ENCODE data around the gene STXBP6. TPM values are rescaled to one million over a fixed set of nuclear protein-coding genes. Genes with fewer than 3 reads are reported as not detected.
"Not testable (repeated sequence)": the region's sequence is repeated elsewhere in the genome, so short reads cannot be mapped to it uniquely, and the experiment has no call there.

Gene STXBP6
- total RNA-seq, 1 donor from 2014 or later = 17.7 TPM

GRCh38 chr14:24814944-24815343 is 235.0 kb downstream of the STXBP6 start:
- Histone ChIP-seq H3K4me1 (ENCODE audit: control insufficient read depth in 3 of 3, insufficient read depth in 3 of 3, low read length in 3 of 3) (peaks cover 0 to 7% (median 4%) of the 10 kb centered on the region in 3 donors), H3K27ac (ENCODE audit: low read depth, low read length) (no peak overlapping the region), H3K9ac (ENCODE audit: low read depth in 1 of 3, low read length in 3 of 3) (no peak overlapping the region), H3K36me3 (ENCODE audit: control insufficient read depth in 3 of 3, insufficient read depth in 3 of 3, low read length in 3 of 3) (no peaks in the 10 kb centered on the region), H3K4me3 (ENCODE audit: low read length in 3 of 3) (no peak overlapping the region), H3K9me3 (ENCODE audit: control insufficient read depth in 3 of 3, low read length in 3 of 3) (no peaks in the 10 kb centered on the region), H3K27me3 (ENCODE audit: control insufficient read depth in 3 of 3, insufficient read depth in 3 of 3, low read length in 3 of 3) (no peaks in the 10 kb centered on the region)

GRCh38 chr14:24814346-24814745 is 235.6 kb downstream of the STXBP6 start:
- Histone ChIP-seq H3K27ac (ENCODE audit: low read depth, low read length) (no peak overlapping the region), H3K9me3 (ENCODE audit: control insufficient read depth in 3 of 3, low read length in 3 of 3) (no peaks in the 10 kb centered on the region), H3K36me3 (ENCODE audit: control insufficient read depth in 3 of 3, insufficient read depth in 3 of 3, low read length in 3 of 3) (no peaks in the 10 kb centered on the region), H3K4me3 (ENCODE audit: low read length in 3 of 3) (no peak overlapping the region), H3K4me1 (ENCODE audit: control insufficient read depth in 3 of 3, insufficient read depth in 3 of 3, low read length in 3 of 3) (peaks cover 0 to 7% (median 4%) of the 10 kb centered on the region in 3 donors), H3K27me3 (ENCODE audit: control insufficient read depth in 3 of 3, insufficient read depth in 3 of 3, low read length in 3 of 3) (no peaks in the 10 kb centered on the region), H3K9ac (ENCODE audit: low read depth in 1 of 3, low read length in 3 of 3) (no peak overlapping the region)

- Histone ChIP-seq H3K4me1 (ENCODE audit: control insufficient read depth in 3 of 3, insufficient read depth in 3 of 3, low read length in 3 of 3) (peaks cover 0 to 7% (median 4%) of the 10 kb centered on the region in 3 donors), H3K27ac (ENCODE audit: low read depth, low read length) (no peak overlapping the region), H3K9me3 (ENCODE audit: control insufficient read depth in 3 of 3, low read length in 3 of 3) (no peaks in the 10 kb centered on the region), H3K9ac (ENCODE audit: low read depth in 1 of 3, low read length in 3 of 3) (no peak overlapping the region), H3K4me3 (ENCODE audit: low read length in 3 of 3) (no peak overlapping the region), H3K36me3 (ENCODE audit: control insufficient read depth in 3 of 3, insufficient read depth in 3 of 3, low read length in 3 of 3) (no peaks in the 10 kb centered on the region), H3K27me3 (ENCODE audit: control insufficient read depth in 3 of 3, insufficient read depth in 3 of 3, low read length in 3 of 3) (no peaks in the 10 kb centered on the region)
Measured at GRCh38 chr14:24813819-24814259, 236.1 kb downstream of the STXBP6 start.

GRCh38 chr14:24813089-24813815 is 236.7 kb downstream of the STXBP6 start:
- H3K4me1 ChIP-seq (ENCODE audit: control insufficient read depth in 3 of 3, insufficient read depth in 3 of 3, low read length in 3 of 3) = peaks cover 0 to 7% (median 4%) of the 10 kb centered on the region in 3 donors
- no peak overlapping the region for H3K4me3 ChIP-seq (ENCODE audit: low read length in 3 of 3)
- H3K27me3 ChIP-seq (ENCODE audit: control insufficient read depth in 3 of 3, insufficient read depth in 3 of 3, low read length in 3 of 3) = no peaks in the 10 kb centered on the region
- no peak overlapping the region for H3K27ac ChIP-seq (ENCODE audit: low read depth, low read length)
- H3K36me3 ChIP-seq (ENCODE audit: control insufficient read depth in 3 of 3, insufficient read depth in 3 of 3, low read length in 3 of 3) = no peaks in the 10 kb centered on the region
- no peaks in the 10 kb centered on the region for H3K9me3 ChIP-seq (ENCODE audit: control insufficient read depth in 3 of 3, low read length in 3 of 3)
- H3K9ac ChIP-seq (ENCODE audit: low read depth in 1 of 3, low read length in 3 of 3) = no peak overlapping the region

- H3K27ac ChIP-seq (ENCODE audit: low read depth, low read length) = no peak overlapping the region
- no peak overlapping the region for H3K9ac ChIP-seq (ENCODE audit: low read depth in 1 of 3, low read length in 3 of 3)
- H3K36me3 ChIP-seq (ENCODE audit: control insufficient read depth in 3 of 3, insufficient read depth in 3 of 3, low read length in 3 of 3) = no peaks in the 10 kb centered on the region
- H3K9me3 ChIP-seq (ENCODE audit: control insufficient read depth in 3 of 3, low read length in 3 of 3) = no peaks in the 10 kb centered on the region
- H3K27me3 ChIP-seq (ENCODE audit: control insufficient read depth in 3 of 3, insufficient read depth in 3 of 3, low read length in 3 of 3) = no peaks in the 10 kb centered on the region
- H3K4me3 ChIP-seq (ENCODE audit: low read length in 3 of 3) = no peak overlapping the region
- peaks cover 0 to 2% (median 0%) of the 10 kb centered on the region in 3 donors for H3K4me1 ChIP-seq (ENCODE audit: control insufficient read depth in 3 of 3, insufficient read depth in 3 of 3, low read length in 3 of 3)
Measured at GRCh38 chr14:24809135-24809534, 240.8 kb downstream of the STXBP6 start.

GRCh38 chr14:24808412-24808811 is 241.5 kb downstream of the STXBP6 start:
- no peak overlapping the region for H3K9ac ChIP-seq (ENCODE audit: low read depth in 1 of 3, low read length in 3 of 3)
- no peaks in the 10 kb centered on the region for H3K36me3 ChIP-seq (ENCODE audit: control insufficient read depth in 3 of 3, insufficient read depth in 3 of 3, low read length in 3 of 3)
- no peak overlapping the region for H3K4me3 ChIP-seq (ENCODE audit: low read length in 3 of 3)
- H3K27ac ChIP-seq (ENCODE audit: low read depth, low read length) = no peak overlapping the region
- peaks cover 0 to 2% (median 0%) of the 10 kb centered on the region in 3 donors for H3K4me1 ChIP-seq (ENCODE audit: control insufficient read depth in 3 of 3, insufficient read depth in 3 of 3, low read length in 3 of 3)
- no peaks in the 10 kb centered on the region for H3K9me3 ChIP-seq (ENCODE audit: control insufficient read depth in 3 of 3, low read length in 3 of 3)
- no peaks in the 10 kb centered on the region for H3K27me3 ChIP-seq (ENCODE audit: control insufficient read depth in 3 of 3, insufficient read depth in 3 of 3, low read length in 3 of 3)

- Histone ChIP-seq H3K9ac (ENCODE audit: low read depth in 1 of 3, low read length in 3 of 3) (no peak overlapping the region), H3K4me1 (ENCODE audit: control insufficient read depth in 3 of 3, insufficient read depth in 3 of 3, low read length in 3 of 3) (peaks cover 0 to 2% (median 0%) of the 10 kb centered on the region in 3 donors), H3K9me3 (ENCODE audit: control insufficient read depth in 3 of 3, low read length in 3 of 3) (no peaks in the 10 kb centered on the region), H3K36me3 (ENCODE audit: control insufficient read depth in 3 of 3, insufficient read depth in 3 of 3, low read length in 3 of 3) (no peaks in the 10 kb centered on the region), H3K4me3 (ENCODE audit: low read length in 3 of 3) (no peak overlapping the region), H3K27ac (ENCODE audit: low read depth, low read length) (no peak overlapping the region), H3K27me3 (ENCODE audit: control insufficient read depth in 3 of 3, insufficient read depth in 3 of 3, low read length in 3 of 3) (no peaks in the 10 kb centered on the region)
Measured at GRCh38 chr14:24806061-24806678, 243.8 kb downstream of the STXBP6 start.

GRCh38 chr14:24804552-24805212 is 245.3 kb downstream of the STXBP6 start:
- H3K4me3 ChIP-seq (ENCODE audit: low read length in 3 of 3) = no peak overlapping the region
- H3K9me3 ChIP-seq (ENCODE audit: control insufficient read depth in 3 of 3, low read length in 3 of 3) = no peaks in the 10 kb centered on the region
- H3K9ac ChIP-seq (ENCODE audit: low read depth in 1 of 3, low read length in 3 of 3) = no peak overlapping the region
- H3K27ac ChIP-seq (ENCODE audit: low read depth, low read length) = no peak overlapping the region
- H3K4me1 ChIP-seq (ENCODE audit: control insufficient read depth in 3 of 3, insufficient read depth in 3 of 3, low read length in 3 of 3) = no peaks in the 10 kb centered on the region
- H3K27me3 ChIP-seq (ENCODE audit: control insufficient read depth in 3 of 3, insufficient read depth in 3 of 3, low read length in 3 of 3) = no peaks in the 10 kb centered on the region
- H3K36me3 ChIP-seq (ENCODE audit: control insufficient read depth in 3 of 3, insufficient read depth in 3 of 3, low read length in 3 of 3) = no peaks in the 10 kb centered on the region

- no peak overlapping the region for H3K27ac ChIP-seq (ENCODE audit: low read depth, low read length)
- no peaks in the 10 kb centered on the region for H3K4me1 ChIP-seq (ENCODE audit: control insufficient read depth in 3 of 3, insufficient read depth in 3 of 3, low read length in 3 of 3)
- H3K9me3 ChIP-seq (ENCODE audit: control insufficient read depth in 3 of 3, low read length in 3 of 3) = no peaks in the 10 kb centered on the region
- H3K9ac ChIP-seq (ENCODE audit: low read depth in 1 of 3, low read length in 3 of 3) = no peak overlapping the region
- no peaks in the 10 kb centered on the region for H3K27me3 ChIP-seq (ENCODE audit: control insufficient read depth in 3 of 3, insufficient read depth in 3 of 3, low read length in 3 of 3)
- H3K36me3 ChIP-seq (ENCODE audit: control insufficient read depth in 3 of 3, insufficient read depth in 3 of 3, low read length in 3 of 3) = no peaks in the 10 kb centered on the region
- no peak overlapping the region for H3K4me3 ChIP-seq (ENCODE audit: low read length in 3 of 3)
Measured at GRCh38 chr14:24803933-24804494, 245.9 kb downstream of the STXBP6 start.

GRCh38 chr14:24803426-24803825 is 246.5 kb downstream of the STXBP6 start:
- not testable (repeated sequence) for H3K27ac ChIP-seq (ENCODE audit: low read depth, low read length); H3K36me3 ChIP-seq (ENCODE audit: control insufficient read depth in 3 of 3, insufficient read depth in 3 of 3, low read length in 3 of 3); H3K9ac ChIP-seq (ENCODE audit: low read depth in 1 of 3, low read length in 3 of 3); H3K4me1 ChIP-seq (ENCODE audit: control insufficient read depth in 3 of 3, insufficient read depth in 3 of 3, low read length in 3 of 3); H3K27me3 ChIP-seq (ENCODE audit: control insufficient read depth in 3 of 3, insufficient read depth in 3 of 3, low read length in 3 of 3); H3K4me3 ChIP-seq (ENCODE audit: low read length in 3 of 3); H3K9me3 ChIP-seq (ENCODE audit: control insufficient read depth in 3 of 3, low read length in 3 of 3)

Measured in skeletal muscle tissue (tissue), 4 donors.